Smooth muscle cell (in vitro differentiated cells): Measurements from ENCODE around the gene MRAS. TPM values are rescaled to one million over a fixed set of nuclear protein-coding genes. Genes with fewer than 3 reads are reported as not detected.

Experiments used
- DNase-seq: peaks from one replicate; lab custom pipeline; 2025; ENCODE audit not compliant: unreplicated experiment; lab: John Stamatoyannopoulos, UW
- H2AFZ ChIP-seq: fragments of 200-600 bp; sonication (generic); 2 replicates; pipeline ENCODE4 v1.6.0; 2016; ENCODE audit warnings: antibody characterized with exemption, low read depth, mild to moderate bottlenecking
- H3F3A ChIP-seq: fragments of 200-600 bp; sonication (generic); 2 replicates; pipeline ENCODE4 v1.6.0; 2017; ENCODE audit warnings: antibody characterized with exemption, low read depth
- H3K27ac ChIP-seq: fragments of 200-600 bp; sonication (generic); 2 replicates; pipeline ENCODE4 v1.5.1; 2016; ENCODE audit warnings: low read depth, mild to moderate bottlenecking
- H3K27me3 ChIP-seq: fragments of 200-600 bp; sonication (generic); 2 replicates; pipeline ENCODE4 v1.6.1; 2016; ENCODE audit warnings: low read depth, mild to moderate bottlenecking
- H3K36me3 ChIP-seq: fragments of 200-600 bp; sonication (generic); 2 replicates; pipeline ENCODE4 v1.5.1; 2016; ENCODE audit warnings: low read depth
- H3K4me1 ChIP-seq: fragments of 200-600 bp; sonication (generic); 2 replicates; pipeline ENCODE4 v1.5.1; 2016; ENCODE audit warnings: low read depth
- H3K4me2 ChIP-seq: fragments of 200-600 bp; sonication (generic); 2 replicates; pipeline ENCODE4 v1.6.0; 2016; ENCODE audit warnings: mild to moderate bottlenecking
- H3K4me3 ChIP-seq: fragments of 200-600 bp; sonication (generic); 2 replicates; pipeline ENCODE4 v1.5.1; 2016; ENCODE audit warnings: mild to moderate bottlenecking
- H3K79me2 ChIP-seq: fragments of 200-600 bp; sonication (generic); 2 replicates; pipeline ENCODE4 v1.6.0; 2016; ENCODE audit warnings: low read depth, mild to moderate bottlenecking
- H3K9ac ChIP-seq: fragments of 200-600 bp; sonication (generic); 2 replicates; pipeline ENCODE4 v1.6.0; 2016; ENCODE audit warnings: low read depth
- H3K9me3 ChIP-seq: fragments of 200-600 bp; sonication (generic); replicated peaks from 2 replicates; pipeline ENCODE4 v1.5.1; 2016; ENCODE audit warnings: low read depth
- H4K20me1 ChIP-seq: fragments of 200-600 bp; sonication (generic); 2 replicates; pipeline ENCODE4 v1.6.0; 2016; ENCODE audit warnings: low read depth
- whole genome bisulfite sequencing: methylation state at CpG from one replicate; pipeline ENCODE4 v1.1.7; 2016; ENCODE audit warnings: low lambda C conversion rate; 5-methylcytosine and 5-hydroxymethylcytosine counted together
- polyA plus RNA-seq: library from polyadenylated mRNA; unstranded; fragments of >200 nt; fragmentation: Nextera tagmentation; extraction: Ambion mirVana; gene quantifications from 2 replicates; pipeline ENCODE4 v1.2.1, GENCODE V29; 2016
- total RNA-seq: library from RNA; depleted of rRNA; stranded (reverse); fragments of >200 nt; gene quantifications from 2 replicates; pipeline ENCODE4 v1.2.3, GENCODE V29; 2014
- TF ChIP-seq, protein P1 (sequence below): fragments of 200-600 bp; sonication (generic); IDR thresholded peaks from 2 replicates; pipeline ENCODE4 v1.5.1; 2017; ENCODE audit warnings: borderline replicate concordance, mild to moderate bottlenecking, antibody characterized with exemption; ENCODE audit not compliant: insufficient read depth, poor library complexity, severe bottlenecking

MRAS gene
- total and polyA plus RNA-seq, 2 experiments from 2014 or later: 43.0 to 60.5 TPM

DNA sequence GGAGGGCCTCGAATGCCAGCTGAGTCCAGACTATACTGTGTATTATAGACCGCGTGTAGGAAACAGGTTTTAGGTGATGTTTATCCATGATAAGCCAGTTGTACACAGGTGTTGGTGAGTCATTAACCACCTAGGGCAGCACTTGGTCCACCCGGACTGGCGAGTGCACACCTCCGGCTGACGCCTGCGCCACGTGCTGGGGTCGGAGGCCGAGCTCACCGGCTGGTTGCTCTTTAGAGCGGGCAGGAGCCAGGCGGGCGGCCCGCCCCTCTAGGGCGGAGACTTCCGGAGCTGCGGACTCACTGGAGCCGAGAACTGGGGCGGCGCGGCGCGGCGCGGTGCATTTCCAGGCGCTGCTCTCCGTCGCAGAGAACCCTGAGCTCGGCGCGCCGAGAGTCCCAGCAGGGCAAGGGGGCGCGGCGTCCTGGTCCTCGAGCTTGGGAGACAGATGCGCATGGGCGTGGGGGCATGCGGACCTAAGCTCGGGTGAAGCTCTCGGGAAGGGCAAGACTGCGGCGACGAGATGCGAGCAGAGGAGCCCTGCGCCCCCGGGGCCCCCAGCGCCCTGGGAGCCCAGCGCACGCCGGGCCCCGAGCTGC is 86.0 kb downstream of the MRAS start, which contains the start of gene ESYT3:
TSS of gene ESYT3 (plus strand) at position 341 of the 599 bp plus-strand sequence. CDS start at position 524, 183 bp downstream.
- TF ChIP-seq, protein P1, sequence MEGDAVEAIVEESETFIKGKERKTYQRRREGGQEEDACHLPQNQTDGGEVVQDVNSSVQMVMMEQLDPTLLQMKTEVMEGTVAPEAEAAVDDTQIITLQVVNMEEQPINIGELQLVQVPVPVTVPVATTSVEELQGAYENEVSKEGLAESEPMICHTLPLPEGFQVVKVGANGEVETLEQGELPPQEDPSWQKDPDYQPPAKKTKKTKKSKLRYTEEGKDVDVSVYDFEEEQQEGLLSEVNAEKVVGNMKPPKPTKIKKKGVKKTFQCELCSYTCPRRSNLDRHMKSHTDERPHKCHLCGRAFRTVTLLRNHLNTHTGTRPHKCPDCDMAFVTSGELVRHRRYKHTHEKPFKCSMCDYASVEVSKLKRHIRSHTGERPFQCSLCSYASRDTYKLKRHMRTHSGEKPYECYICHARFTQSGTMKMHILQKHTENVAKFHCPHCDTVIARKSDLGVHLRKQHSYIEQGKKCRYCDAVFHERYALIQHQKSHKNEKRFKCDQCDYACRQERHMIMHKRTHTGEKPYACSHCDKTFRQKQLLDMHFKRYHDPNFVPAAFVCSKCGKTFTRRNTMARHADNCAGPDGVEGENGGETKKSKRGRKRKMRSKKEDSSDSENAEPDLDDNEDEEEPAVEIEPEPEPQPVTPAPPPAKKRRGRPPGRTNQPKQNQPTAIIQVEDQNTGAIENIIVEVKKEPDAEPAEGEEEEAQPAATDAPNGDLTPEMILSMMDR: no peak
- Histone ChIP-seq H3K27ac (no peak within 1 kb of the TSS), H3K4me3 (peak within 1 kb of the TSS; percentile 58), H3K79me2 (no peaks in the 10 kb centered on the region), H3K27me3 (peaks cover 44% of the 10 kb centered on the region), H3F3A (no peaks in the 10 kb centered on the region), H3K9me3 (no peaks in the 10 kb centered on the region), H3K4me1 (peaks cover 6% of the 10 kb centered on the region), H3K9ac (no peak within 1 kb of the TSS), H4K20me1 (no peaks in the 10 kb centered on the region), H3K36me3 (no peaks in the 10 kb centered on the region), H3K4me2 (peak within 1 kb of the TSS; percentile 96), H2AFZ (peak within 1 kb of the TSS; percentile 30)
- DNase-seq: no peak
- 4% methylated on average over 53 of the region's 54 CpGs for WGBS

DNA sequence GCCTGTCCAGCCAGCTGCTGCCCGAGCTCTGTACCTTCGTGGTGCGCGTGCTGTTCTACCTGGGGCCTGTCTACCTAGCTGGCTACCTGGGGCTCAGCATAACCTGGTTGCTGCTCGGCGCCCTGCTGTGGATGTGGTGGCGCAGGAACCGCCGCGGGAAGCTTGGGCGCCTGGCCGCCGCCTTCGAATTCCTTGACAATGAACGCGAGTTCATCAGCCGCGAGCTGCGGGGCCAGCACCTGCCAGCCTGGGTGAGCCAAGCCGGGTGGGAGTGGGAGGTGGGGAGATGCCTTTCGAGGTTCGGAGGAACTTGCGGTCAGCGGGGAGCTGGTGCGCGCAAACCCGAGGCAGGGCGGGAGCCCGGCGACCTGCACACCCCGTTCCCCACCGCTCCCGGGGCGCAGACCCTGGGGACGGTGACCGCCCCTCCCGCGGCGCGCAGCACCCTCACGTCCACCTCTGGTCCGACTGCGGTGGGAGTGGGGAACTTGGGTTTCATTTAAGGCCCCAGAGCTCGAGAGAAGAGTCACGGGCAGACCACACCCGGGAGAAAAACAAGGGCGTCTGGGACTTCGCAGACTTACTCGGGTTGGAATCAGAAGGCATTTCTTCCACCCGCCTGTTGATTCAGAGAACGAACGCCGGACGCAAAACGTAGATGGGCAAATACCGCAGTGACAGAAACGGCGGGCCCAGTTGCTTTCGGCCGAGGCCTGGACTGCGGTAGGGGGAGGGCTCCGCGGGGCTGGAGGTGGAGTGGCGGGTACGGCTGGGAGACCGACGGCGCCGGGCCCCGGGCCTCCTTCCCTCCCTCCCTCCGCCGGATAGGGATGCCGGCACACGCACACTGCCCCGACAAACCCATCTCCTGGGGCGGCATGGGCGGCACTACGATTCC is 86.7 kb downstream of the MRAS start:
- Histone ChIP-seq H3K27me3 (peaks cover 44% of the 10 kb centered on the region), H3K4me1 (peaks cover 6% of the 10 kb centered on the region), H3K9me3 (no peaks in the 10 kb centered on the region), H4K20me1 (no peaks in the 10 kb centered on the region), H3F3A (no peaks in the 10 kb centered on the region), H3K27ac (no peak overlapping the region), H3K4me3 (peak overlapping the region; percentile 58), H3K9ac (no peak overlapping the region), H2AFZ (peak overlapping the region; percentile 30), H3K79me2 (no peaks in the 10 kb centered on the region), H3K36me3 (no peaks in the 10 kb centered on the region), H3K4me2 (peak overlapping the region; percentile 96)
- DNase-seq: no peak
- WGBS: 5% methylated on average over 58 of the region's 78 CpGs
- TF ChIP-seq, protein P1: no peak

DNA sequence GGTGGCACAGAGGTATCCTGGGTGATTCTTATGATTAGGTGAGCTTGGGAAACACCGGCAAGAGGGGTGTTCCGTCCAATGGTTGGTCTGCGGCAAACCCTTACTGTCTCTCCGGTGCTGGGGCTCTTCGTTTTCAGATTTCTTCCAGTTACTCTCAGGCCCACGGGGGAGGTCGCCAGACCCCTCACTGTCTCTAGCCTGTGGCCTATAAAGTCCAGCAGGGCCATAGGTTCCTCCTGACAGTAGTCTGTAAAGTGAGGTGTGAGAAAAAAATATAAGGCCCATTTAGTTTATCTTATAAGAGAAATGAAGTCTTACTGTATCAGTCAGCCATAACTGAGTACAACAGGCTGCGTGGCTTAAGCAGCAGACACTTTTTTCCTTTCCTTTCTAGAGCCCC is 87.5 kb downstream of the MRAS start:
- Histone ChIP-seq H3K4me1 (peaks cover 6% of the 10 kb centered on the region), H3K4me3 (peak overlapping the region; percentile 58), H3K9me3 (no peaks in the 10 kb centered on the region), H3K36me3 (no peaks in the 10 kb centered on the region), H3K27me3 (peaks cover 44% of the 10 kb centered on the region), H4K20me1 (no peaks in the 10 kb centered on the region), H3K9ac (no peak overlapping the region), H3K27ac (no peak overlapping the region), H3K79me2 (no peaks in the 10 kb centered on the region), H2AFZ (no peak overlapping the region), H3K4me2 (peak overlapping the region; percentile 96), H3F3A (no peaks in the 10 kb centered on the region)
- DNase-seq: no peak
- WGBS: 75% methylated on average over 8 of the region's 8 CpGs
- TF ChIP-seq, protein P1: no peak
